Suprapubic skin (tissue), 4 donors: Measurements from ENCODE around the gene LINGO1.

Experiments used
- EP300 ChIP-seq: sonication (generic); formaldehyde crosslinking; IDR thresholded peaks from one replicate; pipeline ENCODE4 v1.6.1; 2017; ENCODE audit warnings: antibody characterized with exemption
- POLR2A ChIP-seq, 2 donors: fragments of 450-650 bp; IDR thresholded peaks; one replicate each; pipeline ENCODE4 v1.6.1; 2017; ENCODE audit warnings: antibody characterized with exemption in 2 of 2, mild to moderate bottlenecking in 2 of 2, moderate library complexity in 2 of 2
- POLR2AphosphoS5 ChIP-seq, 3 donors: sonication (generic); formaldehyde crosslinking; IDR thresholded peaks; one replicate each; pipeline ENCODE4 v1.6.1; 2017; ENCODE audit warnings: antibody characterized with exemption in 3 of 3
- TF ChIP-seq, protein P1 (sequence below), 2 donors: fragments of 200-600 bp in 1 of 2; fragments of 450-650 bp in 1 of 2; sonication (generic) in 1 of 2; IDR thresholded peaks; one replicate each; pipeline ENCODE4 v1.5.1; 2016 to 2019; ENCODE audit warnings: antibody characterized with exemption in 2 of 2, mild to moderate bottlenecking in 1 of 2, moderate library complexity in 1 of 2

DNA sequence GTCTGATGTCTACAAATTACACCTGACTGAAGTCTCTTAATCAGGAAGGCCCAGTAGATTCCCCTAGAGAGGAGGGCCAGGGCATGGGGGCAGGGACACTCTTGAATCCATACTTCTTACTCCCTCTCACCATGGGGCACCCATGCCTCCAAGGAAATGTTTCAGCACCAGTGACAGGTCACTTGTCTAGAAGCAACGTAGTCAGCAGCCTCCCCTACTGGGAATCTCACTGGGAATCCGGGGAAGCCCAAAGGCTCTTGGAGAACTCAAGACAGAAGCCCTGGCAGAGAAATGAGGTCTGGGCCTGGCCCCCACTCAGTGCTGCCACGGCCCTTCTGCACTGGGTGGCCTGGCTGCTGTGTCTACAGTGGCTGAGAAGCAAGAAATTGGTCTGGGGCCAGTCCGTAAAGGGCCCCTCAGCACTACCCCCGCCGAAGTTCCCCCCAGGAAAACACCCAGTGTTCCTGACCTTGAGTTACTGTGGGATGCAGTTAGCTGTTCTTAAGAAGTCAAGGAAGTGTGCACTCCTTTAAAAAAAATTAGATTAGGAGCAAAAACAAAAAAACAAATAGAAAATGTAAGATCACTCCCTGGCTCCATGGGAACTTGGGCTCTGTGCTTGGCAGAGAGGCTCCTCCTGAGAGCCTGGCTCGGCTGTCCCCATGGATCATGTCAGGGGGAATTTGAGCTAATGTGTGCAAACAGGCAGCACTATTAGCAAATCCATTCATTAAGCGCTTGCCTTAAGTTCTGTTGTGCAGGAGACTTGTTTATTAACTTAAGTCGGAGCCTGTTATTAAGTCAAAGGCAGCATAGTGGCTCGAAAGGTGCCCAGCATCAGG lies 5.4 kb upstream of the LINGO1 start:
- TF ChIP-seq, protein P1, sequence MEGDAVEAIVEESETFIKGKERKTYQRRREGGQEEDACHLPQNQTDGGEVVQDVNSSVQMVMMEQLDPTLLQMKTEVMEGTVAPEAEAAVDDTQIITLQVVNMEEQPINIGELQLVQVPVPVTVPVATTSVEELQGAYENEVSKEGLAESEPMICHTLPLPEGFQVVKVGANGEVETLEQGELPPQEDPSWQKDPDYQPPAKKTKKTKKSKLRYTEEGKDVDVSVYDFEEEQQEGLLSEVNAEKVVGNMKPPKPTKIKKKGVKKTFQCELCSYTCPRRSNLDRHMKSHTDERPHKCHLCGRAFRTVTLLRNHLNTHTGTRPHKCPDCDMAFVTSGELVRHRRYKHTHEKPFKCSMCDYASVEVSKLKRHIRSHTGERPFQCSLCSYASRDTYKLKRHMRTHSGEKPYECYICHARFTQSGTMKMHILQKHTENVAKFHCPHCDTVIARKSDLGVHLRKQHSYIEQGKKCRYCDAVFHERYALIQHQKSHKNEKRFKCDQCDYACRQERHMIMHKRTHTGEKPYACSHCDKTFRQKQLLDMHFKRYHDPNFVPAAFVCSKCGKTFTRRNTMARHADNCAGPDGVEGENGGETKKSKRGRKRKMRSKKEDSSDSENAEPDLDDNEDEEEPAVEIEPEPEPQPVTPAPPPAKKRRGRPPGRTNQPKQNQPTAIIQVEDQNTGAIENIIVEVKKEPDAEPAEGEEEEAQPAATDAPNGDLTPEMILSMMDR (IDR thresholded peaks at IDR 0.05) = no peak
- TF ChIP-seq POLR2AphosphoS5 (IDR thresholded peaks at IDR 0.05) (no peak), EP300 (no peak), POLR2A (IDR thresholded peaks at IDR 0.05) (no peak)
